ENCODE measurements around the gene CTIF. TPM values are rescaled to one million over a fixed set of nuclear protein-coding genes. Genes with fewer than 3 reads are reported as not detected.

The CTIF gene
- total RNA-seq, 1 donor from 2014 or later = 51.5 TPM

GRCh38 chr18:48825101-48825745, 286.4 kb downstream of the CTIF start:
- H3K27ac Mint-ChIP-seq (ENCODE audit: unreplicated experiment) = no peak overlapping the region
- H3K4me1 Mint-ChIP-seq (ENCODE audit: unreplicated experiment) = peaks cover 44% of the 10 kb centered on the region
- H3K4me3 Mint-ChIP-seq (ENCODE audit: unreplicated experiment) = no peak overlapping the region
- H3K9me3 Mint-ChIP-seq (ENCODE audit: unreplicated experiment) = no peaks in the 10 kb centered on the region
- peaks cover 18% of the 10 kb centered on the region for H3K36me3 Mint-ChIP-seq (ENCODE audit: low read depth, unreplicated experiment)
- peaks cover 9% of the 10 kb centered on the region for H3K27me3 Mint-ChIP-seq (ENCODE audit: unreplicated experiment)
- no peak for TF ChIP-seq CTCF (IDR thresholded peaks at IDR 0.05; ENCODE audit: unreplicated experiment)
- DNase-seq (ENCODE audit: low spot score) = no peak

- DNase-seq (ENCODE audit: low spot score) = no peak
- H3K4me1 Mint-ChIP-seq (ENCODE audit: unreplicated experiment) = peaks cover 44% of the 10 kb centered on the region
These were observed 287.4 kb downstream of the CTIF start for GRCh38 chr18:48826271-48826670.

GRCh38 chr18:48826806-48827205, 288.0 kb downstream of the CTIF start:
- H3K27me3 Mint-ChIP-seq (ENCODE audit: unreplicated experiment) = peaks cover 4% of the 10 kb centered on the region
- TF ChIP-seq CTCF (IDR thresholded peaks at IDR 0.05; ENCODE audit: unreplicated experiment) = no peak
- H3K9me3 Mint-ChIP-seq (ENCODE audit: unreplicated experiment) = no peaks in the 10 kb centered on the region
- H3K27ac Mint-ChIP-seq (ENCODE audit: unreplicated experiment) = peak overlapping the region; percentile 61
- H3K36me3 Mint-ChIP-seq (ENCODE audit: low read depth, unreplicated experiment) = peaks cover 12% of the 10 kb centered on the region
- H3K4me1 Mint-ChIP-seq (ENCODE audit: unreplicated experiment) = peaks cover 44% of the 10 kb centered on the region
- no peak overlapping the region for H3K4me3 Mint-ChIP-seq (ENCODE audit: unreplicated experiment)
- no peak for DNase-seq (ENCODE audit: low spot score)

More at GRCh38 chr18:48826271-48826670, 287.4 kb downstream of the CTIF start:
- Mint-ChIP-seq H3K27me3 (ENCODE audit: unreplicated experiment) (peaks cover 5% of the 10 kb centered on the region), H3K4me3 (ENCODE audit: unreplicated experiment) (peak overlapping the region; percentile 48), H3K27ac (ENCODE audit: unreplicated experiment) (peak overlapping the region; percentile 61), H3K36me3 (ENCODE audit: low read depth, unreplicated experiment) (peaks cover 12% of the 10 kb centered on the region), H3K9me3 (ENCODE audit: unreplicated experiment) (no peaks in the 10 kb centered on the region)
- TF ChIP-seq CTCF (IDR thresholded peaks at IDR 0.05; ENCODE audit: unreplicated experiment) = no peak

- no peak for TF ChIP-seq CTCF (IDR thresholded peaks at IDR 0.05; ENCODE audit: unreplicated experiment)
- H3K27me3 Mint-ChIP-seq (ENCODE audit: unreplicated experiment) = peaks cover 4% of the 10 kb centered on the region
- H3K9me3 Mint-ChIP-seq (ENCODE audit: unreplicated experiment) = no peaks in the 10 kb centered on the region
- peaks cover 49% of the 10 kb centered on the region for H3K4me1 Mint-ChIP-seq (ENCODE audit: unreplicated experiment)
- DNase-seq (ENCODE audit: low spot score) = no peak
- H3K4me3 Mint-ChIP-seq (ENCODE audit: unreplicated experiment) = peak overlapping the region; percentile 81
- H3K36me3 Mint-ChIP-seq (ENCODE audit: low read depth, unreplicated experiment) = peaks cover 12% of the 10 kb centered on the region
- H3K27ac Mint-ChIP-seq (ENCODE audit: unreplicated experiment) = peak overlapping the region; percentile 99
These were observed 288.7 kb downstream of the CTIF start for GRCh38 chr18:48827291-48828193.

- TF ChIP-seq CTCF (IDR thresholded peaks at IDR 0.05; ENCODE audit: unreplicated experiment) = no peak
- Mint-ChIP-seq H3K36me3 (ENCODE audit: low read depth, unreplicated experiment) (peaks cover 12% of the 10 kb centered on the region), H3K27me3 (ENCODE audit: unreplicated experiment) (peaks cover 4% of the 10 kb centered on the region), H3K27ac (ENCODE audit: unreplicated experiment) (peak overlapping the region; percentile 99), H3K9me3 (ENCODE audit: unreplicated experiment) (no peaks in the 10 kb centered on the region), H3K4me3 (ENCODE audit: unreplicated experiment) (no peak overlapping the region), H3K4me1 (ENCODE audit: unreplicated experiment) (peaks cover 55% of the 10 kb centered on the region)
- no peak for DNase-seq (ENCODE audit: low spot score)
These were observed 289.3 kb downstream of the CTIF start for GRCh38 chr18:48828194-48828545.
